Measurements from ENCODE around the gene S100A9. TPM values are rescaled to one million over a fixed set of nuclear protein-coding genes. Genes with fewer than 3 reads are reported as not detected.

Gene S100A9
- total RNA-seq, 1 experiment from 2014 or later = 0.59 TPM

DNA sequence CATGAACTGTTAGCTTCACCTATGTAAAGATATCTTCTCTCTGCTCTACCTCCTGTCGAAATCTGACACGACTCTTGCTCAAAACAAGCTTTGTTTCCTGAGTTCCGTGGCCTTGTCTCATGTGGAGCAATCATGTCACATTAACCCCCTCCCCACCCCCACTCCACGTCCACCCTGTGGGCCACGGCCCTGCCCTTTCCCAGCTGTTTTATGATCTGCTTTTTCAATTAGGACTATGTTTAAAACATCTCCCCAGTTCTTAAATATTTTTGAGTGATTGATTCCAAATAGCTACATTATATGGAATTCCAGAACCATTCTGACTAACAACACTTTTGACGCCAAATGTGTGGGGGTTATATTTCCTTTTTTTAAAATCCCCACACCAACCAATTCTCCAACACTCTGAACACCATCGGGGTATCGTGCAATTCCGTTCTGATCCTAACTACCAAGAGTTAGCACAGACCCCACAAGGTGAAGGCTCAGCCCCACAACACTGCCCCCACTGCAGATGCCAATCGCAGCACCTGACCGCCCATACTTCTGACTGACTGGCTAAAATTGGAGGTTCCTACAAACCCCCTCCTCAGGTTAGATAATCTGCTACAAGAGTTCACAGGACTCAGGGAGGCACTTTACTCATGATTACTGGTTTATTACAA lies 45.9 kb downstream of the S100A9 start:
- Histone ChIP-seq H3K4me3 (replicated peaks in 1 of 2; ENCODE audit: low read depth in 1 of 2, low read length in 2 of 2) (no peak overlapping the region), H3K27ac (ENCODE audit: low read depth, low read length) (no peak overlapping the region), H3K9me3 (ENCODE audit: control insufficient read depth in 1 of 2, insufficient read depth in 1 of 2, low read depth in 1 of 2, low read length in 2 of 2) (no peaks in the 10 kb centered on the region), H3K4me2 (ENCODE audit: low read length) (no peak overlapping the region), H3K9me2 (ENCODE audit: insufficient read depth) (no peaks in the 10 kb centered on the region), H3K9ac (ENCODE audit: low read length) (no peak overlapping the region), H3K36me3 (ENCODE audit: control insufficient read depth in 1 of 2, insufficient read depth in 2 of 2, low read length in 2 of 2) (no peaks in the 10 kb centered on the region), H4K20me1 (ENCODE audit: insufficient read depth) (no peaks in the 10 kb centered on the region), H3K4me1 (ENCODE audit: control insufficient read depth in 1 of 2, insufficient read depth in 2 of 2, low read length in 2 of 2) (no peaks in the 10 kb centered on the region), H3K79me2 (ENCODE audit: insufficient read depth, low read length) (no peaks in the 10 kb centered on the region), H2AFZ (ENCODE audit: low read depth, low read length, poor library complexity, severe bottlenecking) (no peak overlapping the region), H3K27me3 (ENCODE audit: insufficient read depth, low read length) (peaks cover 55% of the 10 kb centered on the region)
- ATAC-seq (no peak), DNase-seq (ENCODE audit: low read depth, low spot score) (no peak)
- POLR2A ChIA-PET = no interaction called here
- TF ChIP-seq SP1 (IDR thresholded peaks at IDR 0.05; ENCODE audit: low read depth) (no peak), SRF (IDR thresholded peaks at IDR 0.05; ENCODE audit: low read depth) (no peak), CBX3 (IDR thresholded peaks at IDR 0.05; ENCODE audit: low read depth) (no peak), FOSL1 (IDR thresholded peaks at IDR 0.05; ENCODE audit: low read depth) (no peak), RAD21 (IDR thresholded peaks at IDR 0.05; ENCODE audit: low read depth) (no peak)
- TF ChIP-seq, protein P1, sequence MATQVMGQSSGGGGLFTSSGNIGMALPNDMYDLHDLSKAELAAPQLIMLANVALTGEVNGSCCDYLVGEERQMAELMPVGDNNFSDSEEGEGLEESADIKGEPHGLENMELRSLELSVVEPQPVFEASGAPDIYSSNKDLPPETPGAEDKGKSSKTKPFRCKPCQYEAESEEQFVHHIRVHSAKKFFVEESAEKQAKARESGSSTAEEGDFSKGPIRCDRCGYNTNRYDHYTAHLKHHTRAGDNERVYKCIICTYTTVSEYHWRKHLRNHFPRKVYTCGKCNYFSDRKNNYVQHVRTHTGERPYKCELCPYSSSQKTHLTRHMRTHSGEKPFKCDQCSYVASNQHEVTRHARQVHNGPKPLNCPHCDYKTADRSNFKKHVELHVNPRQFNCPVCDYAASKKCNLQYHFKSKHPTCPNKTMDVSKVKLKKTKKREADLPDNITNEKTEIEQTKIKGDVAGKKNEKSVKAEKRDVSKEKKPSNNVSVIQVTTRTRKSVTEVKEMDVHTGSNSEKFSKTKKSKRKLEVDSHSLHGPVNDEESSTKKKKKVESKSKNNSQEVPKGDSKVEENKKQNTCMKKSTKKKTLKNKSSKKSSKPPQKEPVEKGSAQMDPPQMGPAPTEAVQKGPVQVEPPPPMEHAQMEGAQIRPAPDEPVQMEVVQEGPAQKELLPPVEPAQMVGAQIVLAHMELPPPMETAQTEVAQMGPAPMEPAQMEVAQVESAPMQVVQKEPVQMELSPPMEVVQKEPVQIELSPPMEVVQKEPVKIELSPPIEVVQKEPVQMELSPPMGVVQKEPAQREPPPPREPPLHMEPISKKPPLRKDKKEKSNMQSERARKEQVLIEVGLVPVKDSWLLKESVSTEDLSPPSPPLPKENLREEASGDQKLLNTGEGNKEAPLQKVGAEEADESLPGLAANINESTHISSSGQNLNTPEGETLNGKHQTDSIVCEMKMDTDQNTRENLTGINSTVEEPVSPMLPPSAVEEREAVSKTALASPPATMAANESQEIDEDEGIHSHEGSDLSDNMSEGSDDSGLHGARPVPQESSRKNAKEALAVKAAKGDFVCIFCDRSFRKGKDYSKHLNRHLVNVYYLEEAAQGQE (IDR thresholded peaks at IDR 0.05; ENCODE audit: low read depth) = no peak
- TF ChIP-seq, protein P2, sequence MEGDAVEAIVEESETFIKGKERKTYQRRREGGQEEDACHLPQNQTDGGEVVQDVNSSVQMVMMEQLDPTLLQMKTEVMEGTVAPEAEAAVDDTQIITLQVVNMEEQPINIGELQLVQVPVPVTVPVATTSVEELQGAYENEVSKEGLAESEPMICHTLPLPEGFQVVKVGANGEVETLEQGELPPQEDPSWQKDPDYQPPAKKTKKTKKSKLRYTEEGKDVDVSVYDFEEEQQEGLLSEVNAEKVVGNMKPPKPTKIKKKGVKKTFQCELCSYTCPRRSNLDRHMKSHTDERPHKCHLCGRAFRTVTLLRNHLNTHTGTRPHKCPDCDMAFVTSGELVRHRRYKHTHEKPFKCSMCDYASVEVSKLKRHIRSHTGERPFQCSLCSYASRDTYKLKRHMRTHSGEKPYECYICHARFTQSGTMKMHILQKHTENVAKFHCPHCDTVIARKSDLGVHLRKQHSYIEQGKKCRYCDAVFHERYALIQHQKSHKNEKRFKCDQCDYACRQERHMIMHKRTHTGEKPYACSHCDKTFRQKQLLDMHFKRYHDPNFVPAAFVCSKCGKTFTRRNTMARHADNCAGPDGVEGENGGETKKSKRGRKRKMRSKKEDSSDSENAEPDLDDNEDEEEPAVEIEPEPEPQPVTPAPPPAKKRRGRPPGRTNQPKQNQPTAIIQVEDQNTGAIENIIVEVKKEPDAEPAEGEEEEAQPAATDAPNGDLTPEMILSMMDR (IDR thresholded peaks at IDR 0.05 in 2 of 3, conservative IDR thresholded peaks at IDR 0.05 in 1 of 3; ENCODE audit: borderline replicate concordance in 1 of 3, insufficient read depth in 1 of 3, low read depth in 2 of 3, low read length in 2 of 3) = no peak
- intact Hi-C loops (cut with micrococcal nuclease) = loop anchor here (2.0 to 5.0 kb wide), 2 partner anchors 51 to 94 kb away; no protein-coding TSS in a partner anchor
- CTCF ChIA-PET = no interaction called here
- RAD21 ChIA-PET (ENCODE audit: low non-redundant PET in 1 of 2, low total read pairs in 2 of 2, uncharacterized antibody in 2 of 2, unreplicated experiment in 2 of 2) = no interaction called here
- no TSS peak for BruUV-seq (replicated peaks)
